ENCODE results near the gene INPP5A.

DNA sequence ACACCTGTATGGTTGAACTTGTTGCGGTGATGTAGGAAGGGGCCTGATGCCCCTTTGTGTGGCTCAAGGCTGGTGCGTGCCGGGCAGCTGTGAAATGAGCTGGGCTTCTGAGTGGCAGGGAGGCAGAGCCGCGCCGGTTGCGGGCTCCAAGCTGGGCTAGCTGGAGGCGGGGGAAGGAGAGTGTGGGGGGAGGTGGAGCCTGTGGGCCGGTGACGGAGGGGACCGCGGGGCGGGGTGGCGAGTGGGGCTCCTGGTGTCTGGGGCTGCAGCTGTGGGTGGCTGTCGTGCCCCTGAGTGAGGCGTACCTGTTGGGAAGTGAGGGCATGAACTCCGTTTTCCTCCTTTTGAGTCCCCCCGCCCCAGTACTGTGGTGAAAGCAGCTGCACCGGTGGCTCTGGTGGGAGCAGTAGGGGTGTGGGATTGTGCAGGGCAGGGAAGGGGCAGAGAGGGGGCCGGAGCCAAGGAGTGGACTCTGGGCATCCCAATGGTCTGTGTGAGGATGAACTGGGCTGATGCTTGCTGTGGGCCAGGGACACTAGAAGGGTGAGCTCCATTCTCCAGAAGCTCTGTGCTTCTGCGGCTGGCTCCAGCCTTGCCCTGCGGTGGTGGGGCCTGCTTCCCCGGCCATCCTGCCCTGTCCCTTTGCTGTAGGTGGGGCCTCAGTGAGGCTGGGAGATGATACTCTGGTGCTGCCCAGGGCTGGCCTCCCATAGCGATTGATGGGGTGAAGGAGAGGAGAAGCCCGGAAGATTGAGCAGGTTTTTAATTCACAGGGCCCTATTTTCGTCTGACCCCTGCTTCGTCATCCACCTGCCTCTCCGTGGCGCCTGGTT is 41.7 kb downstream of the INPP5A start:
- TF ChIP-seq CTCF (IDR thresholded peaks at IDR 0.05; ENCODE audit: insufficient read depth, low read length) = no peak
- TF ChIP-seq POLR2AphosphoS5 (IDR thresholded peaks at IDR 0.05; ENCODE audit: low read depth) = no peak
- TF ChIP-seq, protein P1, sequence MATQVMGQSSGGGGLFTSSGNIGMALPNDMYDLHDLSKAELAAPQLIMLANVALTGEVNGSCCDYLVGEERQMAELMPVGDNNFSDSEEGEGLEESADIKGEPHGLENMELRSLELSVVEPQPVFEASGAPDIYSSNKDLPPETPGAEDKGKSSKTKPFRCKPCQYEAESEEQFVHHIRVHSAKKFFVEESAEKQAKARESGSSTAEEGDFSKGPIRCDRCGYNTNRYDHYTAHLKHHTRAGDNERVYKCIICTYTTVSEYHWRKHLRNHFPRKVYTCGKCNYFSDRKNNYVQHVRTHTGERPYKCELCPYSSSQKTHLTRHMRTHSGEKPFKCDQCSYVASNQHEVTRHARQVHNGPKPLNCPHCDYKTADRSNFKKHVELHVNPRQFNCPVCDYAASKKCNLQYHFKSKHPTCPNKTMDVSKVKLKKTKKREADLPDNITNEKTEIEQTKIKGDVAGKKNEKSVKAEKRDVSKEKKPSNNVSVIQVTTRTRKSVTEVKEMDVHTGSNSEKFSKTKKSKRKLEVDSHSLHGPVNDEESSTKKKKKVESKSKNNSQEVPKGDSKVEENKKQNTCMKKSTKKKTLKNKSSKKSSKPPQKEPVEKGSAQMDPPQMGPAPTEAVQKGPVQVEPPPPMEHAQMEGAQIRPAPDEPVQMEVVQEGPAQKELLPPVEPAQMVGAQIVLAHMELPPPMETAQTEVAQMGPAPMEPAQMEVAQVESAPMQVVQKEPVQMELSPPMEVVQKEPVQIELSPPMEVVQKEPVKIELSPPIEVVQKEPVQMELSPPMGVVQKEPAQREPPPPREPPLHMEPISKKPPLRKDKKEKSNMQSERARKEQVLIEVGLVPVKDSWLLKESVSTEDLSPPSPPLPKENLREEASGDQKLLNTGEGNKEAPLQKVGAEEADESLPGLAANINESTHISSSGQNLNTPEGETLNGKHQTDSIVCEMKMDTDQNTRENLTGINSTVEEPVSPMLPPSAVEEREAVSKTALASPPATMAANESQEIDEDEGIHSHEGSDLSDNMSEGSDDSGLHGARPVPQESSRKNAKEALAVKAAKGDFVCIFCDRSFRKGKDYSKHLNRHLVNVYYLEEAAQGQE (IDR thresholded peaks at IDR 0.05; ENCODE audit: insufficient replicate concordance, low read depth) = no peak
